NT2/D1 (cell line): Measurements from ENCODE around the gene GRB10.

ENCODE experiments used
- SUZ12 ChIP-seq: IDR thresholded peaks from 2 replicates; pipeline ENCODE4 v1.6.1; 2011; ENCODE audit not compliant: insufficient read length, insufficient read depth; ENCODE audit errors: extremely low read depth
- YY1 ChIP-seq: IDR thresholded peaks from 2 replicates; pipeline ENCODE4 v1.6.1; 2011; ENCODE audit not compliant: insufficient read length, insufficient read depth
- ZNF274 ChIP-seq: IDR thresholded peaks from 2 replicates; pipeline ENCODE4 v1.6.1; 2011; ENCODE audit warnings: mild to moderate bottlenecking, low read depth, low read length

DNA sequence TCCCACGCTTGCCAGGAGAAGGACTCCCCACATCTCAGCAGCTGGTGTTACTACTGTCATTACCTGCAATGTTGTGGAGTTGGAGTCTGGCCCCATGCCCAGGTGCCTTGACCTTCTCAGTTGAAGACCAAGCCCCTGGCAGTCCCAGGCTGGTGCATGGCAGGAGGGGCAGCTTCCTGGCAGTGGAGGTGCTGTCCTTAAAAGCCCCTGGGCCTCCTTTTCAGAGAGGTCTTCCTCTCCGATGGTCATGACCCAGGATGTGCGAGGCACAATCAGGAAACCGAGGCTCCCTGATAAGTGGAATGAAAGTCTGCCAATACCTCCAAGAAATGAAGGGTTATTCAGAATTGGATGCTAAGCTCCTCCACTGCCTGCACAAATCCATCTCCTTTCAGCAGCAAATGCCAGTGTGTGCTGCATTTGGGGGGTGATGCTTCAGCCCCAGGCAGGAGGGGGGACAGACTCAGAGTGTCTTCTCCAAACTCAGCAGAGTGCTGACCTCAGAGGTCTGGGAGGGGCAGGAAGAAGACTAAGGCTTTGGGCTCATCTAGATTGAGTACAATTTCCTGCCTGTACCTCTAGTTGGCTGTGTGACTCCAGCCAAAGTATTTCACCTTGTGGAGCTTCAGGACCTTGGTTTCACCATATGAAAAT is 120.5 kb downstream of the GRB10 start:
- no peak for TF ChIP-seq YY1
- no peak for TF ChIP-seq ZNF274
- no peak for TF ChIP-seq SUZ12
